Esophagus squamous epithelium (tissue), 4 donors: Measurements from ENCODE around the gene CBX3.

Source experiments
- POLR2A ChIP-seq, 4 donors: fragments of 450-650 bp; IDR thresholded peaks; one replicate each; pipeline ENCODE4 v1.6.1; 2017; ENCODE audit warnings: antibody characterized with exemption in 4 of 4, mild to moderate bottlenecking in 4 of 4, moderate library complexity in 3 of 4
- TF ChIP-seq, protein P1 (sequence below), 6 experiments: fragments of 450-650 bp in 4 of 6; fragments of 200-600 bp in 2 of 6; sonication (generic) in 2 of 6; IDR thresholded peaks; one replicate each; pipeline ENCODE4 v1.5.1; 2016 to 2019; ENCODE audit warnings: antibody characterized with exemption in 6 of 6, mild to moderate bottlenecking in 4 of 6, moderate library complexity in 4 of 6

DNA sequence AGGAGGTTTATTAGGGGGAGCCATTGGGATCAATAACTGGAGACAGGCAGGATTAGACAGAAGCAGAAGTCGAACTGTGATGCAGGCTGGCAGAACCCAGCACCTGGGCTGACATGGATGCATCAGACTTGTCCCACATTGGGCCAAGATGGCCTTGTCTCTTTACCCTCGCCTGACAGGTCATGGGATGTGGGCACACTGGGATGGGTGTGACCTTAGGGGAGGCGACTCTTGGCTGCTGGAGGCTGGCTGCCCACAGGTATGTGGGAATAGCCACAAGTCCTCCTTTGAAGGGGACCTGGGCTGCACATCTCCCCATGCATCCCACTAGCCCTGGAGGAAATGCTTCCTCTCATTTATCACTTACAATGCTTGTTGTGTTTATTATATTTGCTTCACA lies 32.3 kb upstream of the CBX3 start:
- TF ChIP-seq, protein P1, sequence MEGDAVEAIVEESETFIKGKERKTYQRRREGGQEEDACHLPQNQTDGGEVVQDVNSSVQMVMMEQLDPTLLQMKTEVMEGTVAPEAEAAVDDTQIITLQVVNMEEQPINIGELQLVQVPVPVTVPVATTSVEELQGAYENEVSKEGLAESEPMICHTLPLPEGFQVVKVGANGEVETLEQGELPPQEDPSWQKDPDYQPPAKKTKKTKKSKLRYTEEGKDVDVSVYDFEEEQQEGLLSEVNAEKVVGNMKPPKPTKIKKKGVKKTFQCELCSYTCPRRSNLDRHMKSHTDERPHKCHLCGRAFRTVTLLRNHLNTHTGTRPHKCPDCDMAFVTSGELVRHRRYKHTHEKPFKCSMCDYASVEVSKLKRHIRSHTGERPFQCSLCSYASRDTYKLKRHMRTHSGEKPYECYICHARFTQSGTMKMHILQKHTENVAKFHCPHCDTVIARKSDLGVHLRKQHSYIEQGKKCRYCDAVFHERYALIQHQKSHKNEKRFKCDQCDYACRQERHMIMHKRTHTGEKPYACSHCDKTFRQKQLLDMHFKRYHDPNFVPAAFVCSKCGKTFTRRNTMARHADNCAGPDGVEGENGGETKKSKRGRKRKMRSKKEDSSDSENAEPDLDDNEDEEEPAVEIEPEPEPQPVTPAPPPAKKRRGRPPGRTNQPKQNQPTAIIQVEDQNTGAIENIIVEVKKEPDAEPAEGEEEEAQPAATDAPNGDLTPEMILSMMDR (IDR thresholded peaks at IDR 0.05): no peak
- TF ChIP-seq POLR2A (IDR thresholded peaks at IDR 0.05): no peak
